ENCODE measurements around the gene AMN. TPM values are rescaled to one million over a fixed set of nuclear protein-coding genes. Genes with fewer than 3 reads are reported as not detected.

The AMN gene
- total RNA-seq, 2 experiments from 2014 or later, result 0.35 to 5.6 TPM

DNA sequence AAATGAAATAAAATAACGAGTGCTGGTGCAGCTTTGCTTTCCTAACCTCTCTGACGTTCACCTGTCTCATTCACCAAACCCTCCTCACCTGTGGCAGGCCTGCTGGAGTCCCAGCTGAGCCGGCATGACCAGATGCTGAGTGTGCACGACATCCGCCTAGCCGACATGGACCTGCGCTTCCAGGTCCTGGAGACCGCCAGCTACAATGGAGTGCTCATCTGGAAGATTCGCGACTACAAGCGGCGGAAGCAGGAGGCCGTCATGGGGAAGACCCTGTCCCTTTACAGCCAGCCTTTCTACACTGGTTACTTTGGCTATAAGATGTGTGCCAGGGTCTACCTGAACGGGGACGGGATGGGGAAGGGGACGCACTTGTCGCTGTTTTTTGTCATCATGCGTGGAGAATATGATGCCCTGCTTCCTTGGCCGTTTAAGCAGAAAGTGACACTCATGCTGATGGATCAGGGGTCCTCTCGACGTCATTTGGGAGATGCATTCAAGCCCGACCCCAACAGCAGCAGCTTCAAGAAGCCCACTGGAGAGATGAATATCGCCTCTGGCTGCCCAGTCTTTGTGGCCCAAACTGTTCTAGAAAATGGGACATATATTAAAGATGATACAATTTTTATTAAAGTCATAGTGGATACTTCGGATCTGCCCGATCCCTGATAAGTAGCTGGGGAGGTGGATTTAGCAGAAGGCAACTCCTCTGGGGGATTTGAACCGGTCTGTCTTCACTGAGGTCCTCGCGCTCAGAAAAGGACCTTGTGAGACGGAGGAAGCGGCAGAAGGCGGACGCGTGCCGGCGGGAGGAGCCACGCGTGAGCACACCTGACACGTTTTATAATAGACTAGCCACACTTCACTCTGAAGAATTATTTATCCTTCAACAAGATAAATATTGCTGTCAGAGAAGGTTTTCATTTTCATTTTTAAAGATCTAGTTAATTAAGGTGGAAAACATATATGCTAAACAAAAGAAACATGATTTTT lies 17.1 kb upstream of the AMN start:
- Histone ChIP-seq H3K4me3 (ENCODE audit: low read depth, low read length, poor library complexity, severe bottlenecking) (no peak overlapping the region), H3K4me1 (ENCODE audit: insufficient read depth, low read length, poor library complexity, severe bottlenecking) (peaks cover 25% of the 10 kb centered on the region), H3K36me3 (ENCODE audit: insufficient read depth, low read length) (no peaks in the 10 kb centered on the region), H3K9me2 (ENCODE audit: insufficient read depth, low read length) (no peaks in the 10 kb centered on the region), H3K27ac (ENCODE audit: low read depth, low read length, poor library complexity, severe bottlenecking) (no peak overlapping the region), H3K4me2 (ENCODE audit: low read length) (no peak overlapping the region), H3K9me3 (ENCODE audit: low read length) (no peaks in the 10 kb centered on the region), H3K79me2 (ENCODE audit: insufficient read depth, low read depth, low read length) (no peaks in the 10 kb centered on the region), H2AFZ (ENCODE audit: low read length) (no peak overlapping the region), H4K20me1 (ENCODE audit: insufficient read depth, low read length) (peaks cover 4% of the 10 kb centered on the region; the same call in 1 of the 2 replicates)
- intact Hi-C loops (cut with micrococcal nuclease; ENCODE audit: unreplicated experiment), result no loop called here
- CTCF ChIA-PET (ENCODE audit: unreplicated experiment), result no interaction called here
- TF ChIP-seq CTCF (conservative IDR thresholded peaks at IDR 0.05; ENCODE audit: low read length) (no peak), EZH2phosphoT487 (IDR thresholded peaks at IDR 0.05; ENCODE audit: borderline replicate concordance, low read depth, low read length) (no peak)
- DNase-seq (ENCODE audit: low spot score), result no peak
- POLR2A ChIA-PET, result interaction anchor here (0.5 kb wide), 1 partner anchor 30 kb away, joined by 3 read pairs; no protein-coding TSS in a partner anchor
- BruUV-seq (replicated peaks), result no TSS peak

- H3K27ac ChIP-seq (ENCODE audit: low read depth, low read length, poor library complexity, severe bottlenecking), result no peak overlapping the region
- no peaks in the 10 kb centered on the region for H3K9me3 ChIP-seq (ENCODE audit: low read length)
- no peak overlapping the region for H3K4me3 ChIP-seq (ENCODE audit: low read depth, low read length, poor library complexity, severe bottlenecking)
- peaks cover 12% of the 10 kb centered on the region for H3K4me1 ChIP-seq (ENCODE audit: insufficient read depth, low read length, poor library complexity, severe bottlenecking)
- DNase-seq (ENCODE audit: low spot score), result no peak
- no TSS peak for BruUV-seq (replicated peaks)
- ChIA-PET POLR2A (no interaction called here), CTCF (ENCODE audit: unreplicated experiment) (no interaction called here)
- H2AFZ ChIP-seq (ENCODE audit: low read length), result no peak overlapping the region
- intact Hi-C loops (cut with micrococcal nuclease; ENCODE audit: unreplicated experiment), result no loop called here
- H4K20me1 ChIP-seq (ENCODE audit: insufficient read depth, low read length), result peaks cover 4% of the 10 kb centered on the region; the same call in 1 of the 2 replicates
- no peaks in the 10 kb centered on the region for H3K36me3 ChIP-seq (ENCODE audit: insufficient read depth, low read length)
- TF ChIP-seq CTCF (conservative IDR thresholded peaks at IDR 0.05; ENCODE audit: low read length) (no peak), EZH2phosphoT487 (IDR thresholded peaks at IDR 0.05; ENCODE audit: borderline replicate concordance, low read depth, low read length) (no peak)
- H3K79me2 ChIP-seq (ENCODE audit: insufficient read depth, low read depth, low read length), result no peaks in the 10 kb centered on the region
- no peaks in the 10 kb centered on the region for H3K9me2 ChIP-seq (ENCODE audit: insufficient read depth, low read length)
- no peak overlapping the region for H3K4me2 ChIP-seq (ENCODE audit: low read length)
These were observed 15.7 kb upstream of the AMN start for GRCh38 chr14:102906616-102907302.
